A673 (cell line): Measurements from ENCODE around the gene RASSF10. TPM values are rescaled to one million over a fixed set of nuclear protein-coding genes. Genes with fewer than 3 reads are reported as not detected.
A peak's percentile ranks its signal among the peaks of the same experiment; 100 is the strongest.

Experiments
- BruUV-seq: library from RNA; stranded (reverse); fragments of 400-500 nt; replicated peaks from 2 replicates; lab custom pipeline; 2021; lab: Mats Ljungman, UMichigan
- CTCF ChIA-PET: fragments of 300-600 bp; sonication (Branson Sonifier 250); formaldehyde crosslinking; loops from one replicate; lab custom pipeline; 2022; ENCODE audit warnings: antibody characterized with exemption; lab: Charles Lee
- POLR2A ChIA-PET: fragments of 300-600 bp; sonication (Branson Sonifier 250); formaldehyde crosslinking; loops from one replicate; lab custom pipeline; 2022; ENCODE audit warnings: antibody characterized with exemption; ENCODE audit not compliant: low non-redundant PET; lab: Charles Lee
- DNase-seq: peaks from one replicate; pipeline ENCODE4 v3.0.0-alpha.2; 2015; ENCODE audit warnings: low spot score
- H3K27ac ChIP-seq: fragments of 200-600 bp; sonication (generic); 2 replicates; pipeline ENCODE4 v1.5.1; 2016; ENCODE audit warnings: mixed run types, low read depth, mild to moderate bottlenecking, mixed read lengths, antibody characterized with exemption, low read length; ENCODE audit not compliant: poor library complexity, severe bottlenecking
- H3K27me3 ChIP-seq: fragments of 200-600 bp; sonication (generic); replicated peaks from 2 replicates; pipeline ENCODE4 v1.6.1; 2017; ENCODE audit warnings: mixed run types, low read depth, mild to moderate bottlenecking, mixed read lengths, antibody characterized with exemption, low read length; ENCODE audit not compliant: insufficient read depth, poor library complexity
- H3K36me3 ChIP-seq: fragments of 200-600 bp; sonication (generic); 2 replicates; pipeline ENCODE4 v1.6.1; 2016; ENCODE audit warnings: mixed run types, mild to moderate bottlenecking, mixed read lengths, antibody characterized with exemption, low read length; ENCODE audit not compliant: insufficient read depth, poor library complexity, severe bottlenecking
- H3K4me1 ChIP-seq: fragments of 200-600 bp; sonication (generic); 2 replicates; pipeline ENCODE4 v1.6.1; 2017; ENCODE audit warnings: mixed run types, mild to moderate bottlenecking, mixed read lengths, antibody characterized with exemption, low read length; ENCODE audit not compliant: insufficient read depth, poor library complexity, severe bottlenecking
- H3K4me3 ChIP-seq: fragments of 200-600 bp; sonication (generic); 2 replicates; pipeline ENCODE4 v1.5.1; 2016; ENCODE audit warnings: low read depth, mixed run types, mild to moderate bottlenecking, mixed read lengths, low read length; ENCODE audit not compliant: poor library complexity, severe bottlenecking
- H3K9me3 ChIP-seq: fragments of 200-600 bp; sonication (generic); 2 replicates; pipeline ENCODE4 v1.6.1; 2016; ENCODE audit warnings: mixed run types, low read depth, mild to moderate bottlenecking, mixed read lengths, antibody characterized with exemption, low read length; ENCODE audit not compliant: poor library complexity, severe bottlenecking
- EZH2 ChIP-seq: fragments of 200-600 bp; sonication (generic); IDR thresholded peaks from 2 replicates; pipeline ENCODE4 v1.6.1; 2017; ENCODE audit warnings: borderline replicate concordance, low read depth, mild to moderate bottlenecking, mixed read lengths, antibody characterized with exemption, low read length; ENCODE audit not compliant: poor library complexity, severe bottlenecking
- intact Hi-C: fragments of 100-400 bp; cut with micrococcal nuclease; formaldehyde crosslinking; loops from one replicate; pipeline ENCODE4 v1.10.0; 2022; ENCODE audit not compliant: unreplicated experiment
- total RNA-seq: library from RNA; stranded (reverse); gene quantifications from 2 replicates; pipeline ENCODE4 v1.2.3, GENCODE V29; 2021
- TF ChIP-seq, protein P1 (sequence below): fragments of 300-800, 200-600 bp; sonication (generic); conservative IDR thresholded peaks from 2 replicates; pipeline ENCODE4 v1.5.1; 2017; ENCODE audit warnings: low read depth, mild to moderate bottlenecking, antibody characterized with exemption, low read length, moderate library complexity, mixed read lengths

The RASSF10 gene
- total RNA-seq, 1 experiment from 2014 or later, result 0.15 TPM

GRCh38 chr11:12986194-12986898, 22.8 kb upstream of the RASSF10 start:
- TF ChIP-seq, protein P1, sequence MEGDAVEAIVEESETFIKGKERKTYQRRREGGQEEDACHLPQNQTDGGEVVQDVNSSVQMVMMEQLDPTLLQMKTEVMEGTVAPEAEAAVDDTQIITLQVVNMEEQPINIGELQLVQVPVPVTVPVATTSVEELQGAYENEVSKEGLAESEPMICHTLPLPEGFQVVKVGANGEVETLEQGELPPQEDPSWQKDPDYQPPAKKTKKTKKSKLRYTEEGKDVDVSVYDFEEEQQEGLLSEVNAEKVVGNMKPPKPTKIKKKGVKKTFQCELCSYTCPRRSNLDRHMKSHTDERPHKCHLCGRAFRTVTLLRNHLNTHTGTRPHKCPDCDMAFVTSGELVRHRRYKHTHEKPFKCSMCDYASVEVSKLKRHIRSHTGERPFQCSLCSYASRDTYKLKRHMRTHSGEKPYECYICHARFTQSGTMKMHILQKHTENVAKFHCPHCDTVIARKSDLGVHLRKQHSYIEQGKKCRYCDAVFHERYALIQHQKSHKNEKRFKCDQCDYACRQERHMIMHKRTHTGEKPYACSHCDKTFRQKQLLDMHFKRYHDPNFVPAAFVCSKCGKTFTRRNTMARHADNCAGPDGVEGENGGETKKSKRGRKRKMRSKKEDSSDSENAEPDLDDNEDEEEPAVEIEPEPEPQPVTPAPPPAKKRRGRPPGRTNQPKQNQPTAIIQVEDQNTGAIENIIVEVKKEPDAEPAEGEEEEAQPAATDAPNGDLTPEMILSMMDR, result no peak
- no peak for TF ChIP-seq EZH2
- intact Hi-C loops, result no loop called here
- Histone ChIP-seq H3K27ac (no peak overlapping the region), H3K36me3 (no peaks in the 10 kb centered on the region), H3K4me3 (no peak overlapping the region), H3K27me3 (peaks cover 5% of the 10 kb centered on the region), H3K9me3 (no peaks in the 10 kb centered on the region), H3K4me1 (no peaks in the 10 kb centered on the region)
- POLR2A ChIA-PET, result no interaction called here
- BruUV-seq, result no TSS peak
- DNase-seq, result no peak
- CTCF ChIA-PET, result no interaction called here

DNA sequence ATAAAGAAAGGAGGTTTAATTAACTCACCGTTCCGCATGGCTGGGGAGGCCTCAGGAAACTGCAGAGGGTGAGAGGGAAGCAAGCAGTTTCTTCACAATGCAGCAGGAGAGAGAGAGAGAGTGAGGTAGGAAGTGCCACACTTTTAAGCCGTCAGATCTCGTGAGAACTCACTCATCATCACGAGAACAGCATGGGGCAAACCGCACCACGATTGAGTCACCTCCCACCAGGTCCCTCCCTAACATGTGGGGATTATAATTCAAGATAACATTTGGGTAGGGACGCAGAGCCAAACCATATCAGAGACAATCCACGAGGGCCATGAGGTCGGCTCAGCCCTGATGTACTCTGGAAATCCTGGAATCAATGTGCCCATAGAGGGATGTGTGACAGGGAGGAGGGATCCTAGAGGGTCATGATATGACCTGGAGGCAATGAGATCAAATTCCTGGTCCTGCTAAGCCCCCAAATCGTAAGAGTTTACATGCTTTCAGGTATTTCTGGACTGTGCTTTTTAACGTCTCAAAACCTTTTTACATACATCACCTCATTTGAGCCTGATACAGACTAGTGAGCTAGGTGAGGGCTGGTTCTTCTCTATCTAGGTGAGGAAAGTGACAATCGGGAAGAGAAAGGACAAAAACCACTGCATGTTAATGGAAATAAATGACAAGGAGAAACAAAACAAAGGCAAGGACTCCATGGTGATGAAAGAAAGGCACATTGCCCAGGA, 19.5 kb upstream of the RASSF10 start:
- Histone ChIP-seq H3K27ac (no peak overlapping the region), H3K36me3 (no peaks in the 10 kb centered on the region), H3K4me3 (no peak overlapping the region), H3K27me3 (peaks cover 5% of the 10 kb centered on the region), H3K9me3 (no peaks in the 10 kb centered on the region), H3K4me1 (no peaks in the 10 kb centered on the region)
- POLR2A ChIA-PET, result no interaction called here
- intact Hi-C loops, result no loop called here
- CTCF ChIA-PET, result no interaction called here
- TF ChIP-seq, protein P1, result no peak
- TF ChIP-seq EZH2, result no peak
- DNase-seq, result peak; percentile 18
- BruUV-seq, result no TSS peak

- no peak for TF ChIP-seq EZH2
- TF ChIP-seq, protein P1, result no peak
- Histone ChIP-seq H3K9me3 (no peaks in the 10 kb centered on the region), H3K27me3 (peaks cover 4% of the 10 kb centered on the region), H3K36me3 (no peaks in the 10 kb centered on the region), H3K4me1 (no peaks in the 10 kb centered on the region), H3K27ac (no peak overlapping the region), H3K4me3 (no peak overlapping the region)
- CTCF ChIA-PET, result no interaction called here
- BruUV-seq, result no TSS peak
- POLR2A ChIA-PET, result no interaction called here
- intact Hi-C loops, result no loop called here
- no peak for DNase-seq
These were observed 19.0 kb upstream of the RASSF10 start for GRCh38 chr11:12990162-12990480.
